ENCODE data around the gene CLEC16A. TPM values are rescaled to one million over a fixed set of nuclear protein-coding genes. Genes with fewer than 3 reads are reported as not detected.

The CLEC16A gene
- total RNA-seq, 2 donors from 2014 or later, result 46.6 to 47.6 TPM

DNA sequence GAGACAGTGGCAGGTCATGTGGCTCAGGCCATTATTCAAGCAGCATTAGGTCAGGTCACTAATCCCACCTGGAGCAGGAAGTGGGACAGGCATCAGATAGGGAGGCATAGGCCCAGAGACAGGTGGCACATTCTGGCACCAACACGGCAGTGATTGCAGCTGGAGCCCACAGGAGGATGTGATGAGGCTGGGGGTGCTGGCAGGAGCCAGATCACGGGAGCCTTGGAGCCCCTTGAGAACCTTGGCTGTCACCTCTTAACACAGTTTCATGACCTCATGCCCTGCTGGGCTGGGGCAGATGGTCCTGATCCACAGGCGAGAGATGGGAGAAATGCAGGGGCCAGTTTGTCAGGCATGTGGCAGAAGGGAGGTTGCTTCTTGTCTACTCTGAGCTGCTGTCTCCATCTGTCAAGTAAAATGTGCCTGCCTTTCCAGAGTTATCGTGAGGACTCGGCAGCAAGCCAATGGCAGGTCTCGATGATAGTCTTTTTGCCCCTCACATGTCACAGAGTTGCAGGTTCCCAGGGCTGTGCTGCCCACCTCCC, 109.6 kb downstream of the CLEC16A start:
- H3K9me3 ChIP-seq, result no peaks in the 10 kb centered on the region
- DNase-seq (ENCODE audit: low spot score) (no peak), ATAC-seq (ENCODE audit: insufficient number of reproducible peaks, low FRiP score, low read depth) (no peak)
- H3K27ac ChIP-seq, result no peak overlapping the region
- H3K4me3 ChIP-seq, result no peak overlapping the region
- no peaks in the 10 kb centered on the region for H3K27me3 ChIP-seq (replicated peaks; ENCODE audit: insufficient read depth)
- H3K36me3 ChIP-seq, result peaks cover 18% of the 10 kb centered on the region
- TF ChIP-seq, protein P1, sequence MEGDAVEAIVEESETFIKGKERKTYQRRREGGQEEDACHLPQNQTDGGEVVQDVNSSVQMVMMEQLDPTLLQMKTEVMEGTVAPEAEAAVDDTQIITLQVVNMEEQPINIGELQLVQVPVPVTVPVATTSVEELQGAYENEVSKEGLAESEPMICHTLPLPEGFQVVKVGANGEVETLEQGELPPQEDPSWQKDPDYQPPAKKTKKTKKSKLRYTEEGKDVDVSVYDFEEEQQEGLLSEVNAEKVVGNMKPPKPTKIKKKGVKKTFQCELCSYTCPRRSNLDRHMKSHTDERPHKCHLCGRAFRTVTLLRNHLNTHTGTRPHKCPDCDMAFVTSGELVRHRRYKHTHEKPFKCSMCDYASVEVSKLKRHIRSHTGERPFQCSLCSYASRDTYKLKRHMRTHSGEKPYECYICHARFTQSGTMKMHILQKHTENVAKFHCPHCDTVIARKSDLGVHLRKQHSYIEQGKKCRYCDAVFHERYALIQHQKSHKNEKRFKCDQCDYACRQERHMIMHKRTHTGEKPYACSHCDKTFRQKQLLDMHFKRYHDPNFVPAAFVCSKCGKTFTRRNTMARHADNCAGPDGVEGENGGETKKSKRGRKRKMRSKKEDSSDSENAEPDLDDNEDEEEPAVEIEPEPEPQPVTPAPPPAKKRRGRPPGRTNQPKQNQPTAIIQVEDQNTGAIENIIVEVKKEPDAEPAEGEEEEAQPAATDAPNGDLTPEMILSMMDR (IDR thresholded peaks at IDR 0.05), result no peak
- H3K4me1 ChIP-seq (ENCODE audit: control insufficient read depth in 1 of 2, low read depth in 2 of 2), result peaks cover 12 to 35% of the 10 kb centered on the region in 2 donors

DNA sequence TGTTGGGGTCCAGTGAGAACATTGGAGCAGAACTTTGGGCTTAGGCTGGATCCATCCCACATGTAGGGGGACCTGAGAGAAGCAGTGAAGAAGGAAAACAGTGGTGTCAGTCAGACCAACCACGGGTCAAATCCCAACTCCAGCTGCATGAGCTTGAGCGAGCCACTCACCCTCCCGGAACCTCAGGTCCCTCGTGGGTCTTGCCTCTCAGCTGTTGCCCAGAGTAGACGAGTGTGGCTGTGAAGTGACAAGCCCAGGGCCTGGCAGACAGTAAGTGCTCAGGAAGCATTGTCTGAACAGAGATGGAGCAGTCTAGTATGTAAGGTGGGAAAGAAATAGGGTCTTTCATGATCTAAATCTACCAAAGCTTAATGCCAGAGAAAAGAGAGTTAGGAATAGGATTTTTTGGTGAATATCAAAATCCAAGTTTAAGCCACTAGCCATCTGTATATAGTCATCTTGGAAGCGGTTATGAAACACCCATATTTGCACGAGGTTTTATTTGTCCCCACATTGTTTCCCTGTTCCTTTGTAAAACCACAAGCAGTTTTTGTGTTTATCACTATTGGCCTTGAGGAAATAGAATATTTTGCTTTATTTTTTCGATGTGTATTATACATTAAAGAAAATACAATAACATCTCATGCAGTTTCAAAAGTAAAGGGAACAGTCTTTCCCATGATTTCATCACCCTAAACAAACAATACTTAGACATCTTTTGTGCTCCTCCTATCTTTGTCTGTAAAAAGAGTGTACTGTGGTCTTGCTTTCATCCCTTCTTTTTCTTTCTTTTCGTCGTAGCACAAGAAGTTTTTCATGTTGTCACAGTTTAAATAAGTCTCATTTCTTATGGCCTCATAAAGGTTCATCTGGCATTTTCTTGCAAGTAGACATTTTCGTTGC, 112.0 kb downstream of the CLEC16A start:
- ATAC-seq (ENCODE audit: insufficient number of reproducible peaks, low FRiP score, low read depth) (peak; percentile 17), DNase-seq (ENCODE audit: low spot score) (no peak)
- Histone ChIP-seq H3K4me1 (ENCODE audit: control insufficient read depth in 1 of 2, low read depth in 2 of 2) (peaks cover 12 to 35% of the 10 kb centered on the region in 2 donors), H3K9me3 (no peaks in the 10 kb centered on the region), H3K27me3 (replicated peaks; ENCODE audit: insufficient read depth) (no peaks in the 10 kb centered on the region), H3K36me3 (peaks cover 22% of the 10 kb centered on the region), H3K4me3 (peak overlapping the region; percentile 23), H3K27ac (peak overlapping the region in 1 of 2 donors; percentile 52)
- TF ChIP-seq, protein P1 (IDR thresholded peaks at IDR 0.05), result no peak

DNA sequence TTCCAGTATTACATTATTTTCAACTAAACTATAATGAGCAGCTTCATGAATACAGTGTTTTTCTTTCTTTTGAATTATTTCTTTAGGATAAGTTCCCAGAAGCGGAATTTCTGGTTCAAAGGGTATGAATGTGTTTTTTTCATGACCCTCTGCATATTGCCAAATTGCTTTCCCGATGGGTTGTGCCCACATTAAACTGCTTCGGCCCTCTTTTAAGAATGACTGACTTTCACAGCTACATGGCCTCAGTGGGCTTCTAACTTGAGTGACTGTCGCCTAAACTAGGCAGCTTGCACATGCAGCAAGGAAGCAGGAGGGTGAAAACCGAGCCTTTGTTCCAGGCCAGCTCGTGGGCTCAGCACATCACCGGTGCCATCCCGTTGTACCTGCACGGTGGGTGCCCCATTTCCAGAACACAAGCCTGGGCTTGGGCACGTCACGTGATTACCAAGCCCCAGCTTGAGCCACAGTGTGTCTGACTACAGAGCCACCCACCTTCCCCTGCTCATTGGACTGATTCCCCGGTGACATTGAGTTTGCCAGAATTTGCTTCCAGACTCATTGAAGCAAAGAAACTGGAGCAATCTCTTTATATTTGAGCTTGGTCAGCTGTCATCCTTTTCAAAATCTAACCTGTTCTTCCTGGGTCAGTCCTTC, 112.8 kb downstream of the CLEC16A start:
- H3K36me3 ChIP-seq, result peaks cover 22% of the 10 kb centered on the region
- H3K9me3 ChIP-seq, result no peaks in the 10 kb centered on the region
- peak overlapping the region; percentile 23 for H3K4me3 ChIP-seq
- TF ChIP-seq, protein P1 (IDR thresholded peaks at IDR 0.05), result no peak
- peak overlapping the region; percentile 18 to 52 for H3K27ac ChIP-seq
- no peaks in the 10 kb centered on the region for H3K27me3 ChIP-seq (replicated peaks; ENCODE audit: insufficient read depth)
- DNase-seq (ENCODE audit: low spot score) (no peak), ATAC-seq (ENCODE audit: insufficient number of reproducible peaks, low FRiP score, low read depth) (no peak)
- H3K4me1 ChIP-seq (ENCODE audit: control insufficient read depth in 1 of 2, low read depth in 2 of 2), result peaks cover 12 to 35% of the 10 kb centered on the region in 2 donors

DNA sequence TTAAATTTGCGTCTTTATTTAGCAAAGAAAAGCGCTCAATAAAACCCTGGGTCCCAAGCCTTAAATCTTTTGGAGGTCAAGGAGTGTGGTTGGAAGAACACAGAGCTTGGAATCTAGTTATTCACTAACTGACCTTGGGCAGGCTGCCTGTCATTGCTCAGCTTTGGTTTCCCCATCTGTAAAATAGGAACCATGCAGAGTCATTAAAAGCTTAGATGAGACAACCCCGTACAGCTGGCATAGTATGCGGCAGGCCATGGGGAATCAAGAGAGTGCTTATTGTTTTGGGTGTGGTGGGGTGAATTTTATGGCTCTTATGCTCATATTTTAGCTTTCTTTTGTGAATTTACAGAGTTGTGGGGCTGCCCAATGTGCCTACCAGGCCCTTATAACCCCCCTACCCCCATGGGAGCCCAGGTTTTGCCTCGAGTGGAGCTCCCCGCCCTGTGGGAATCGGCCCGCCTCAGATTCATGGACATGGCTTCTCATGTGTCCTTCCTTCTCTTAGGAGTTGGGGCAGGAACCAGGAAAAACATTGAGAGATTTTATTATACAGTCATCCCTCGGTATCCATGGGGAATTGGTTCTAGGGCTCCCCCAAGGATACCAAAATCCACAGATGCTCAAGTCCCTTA, 113.5 kb downstream of the CLEC16A start:
- Histone ChIP-seq H3K4me1 (ENCODE audit: control insufficient read depth in 1 of 2, low read depth in 2 of 2) (peaks cover 12 to 35% of the 10 kb centered on the region in 2 donors), H3K27ac (no peak overlapping the region), H3K9me3 (no peaks in the 10 kb centered on the region), H3K4me3 (no peak overlapping the region), H3K36me3 (peaks cover 19% of the 10 kb centered on the region), H3K27me3 (replicated peaks; ENCODE audit: insufficient read depth) (no peaks in the 10 kb centered on the region)
- ATAC-seq (ENCODE audit: insufficient number of reproducible peaks, low FRiP score, low read depth), result no peak
- DNase-seq (ENCODE audit: low spot score), result no peak
- TF ChIP-seq, protein P1 (IDR thresholded peaks at IDR 0.05), result no peak
